Smooth muscle cell of the brain vasculature (primary cell): ENCODE data around the gene VPS9D1.

Experiments used
- DNase-seq: peaks from one replicate; pipeline ENCODE4 v3.0.0-alpha.2; 2012; ENCODE audit warnings: low read depth, low spot score

The VPS9D1 gene, protein sequence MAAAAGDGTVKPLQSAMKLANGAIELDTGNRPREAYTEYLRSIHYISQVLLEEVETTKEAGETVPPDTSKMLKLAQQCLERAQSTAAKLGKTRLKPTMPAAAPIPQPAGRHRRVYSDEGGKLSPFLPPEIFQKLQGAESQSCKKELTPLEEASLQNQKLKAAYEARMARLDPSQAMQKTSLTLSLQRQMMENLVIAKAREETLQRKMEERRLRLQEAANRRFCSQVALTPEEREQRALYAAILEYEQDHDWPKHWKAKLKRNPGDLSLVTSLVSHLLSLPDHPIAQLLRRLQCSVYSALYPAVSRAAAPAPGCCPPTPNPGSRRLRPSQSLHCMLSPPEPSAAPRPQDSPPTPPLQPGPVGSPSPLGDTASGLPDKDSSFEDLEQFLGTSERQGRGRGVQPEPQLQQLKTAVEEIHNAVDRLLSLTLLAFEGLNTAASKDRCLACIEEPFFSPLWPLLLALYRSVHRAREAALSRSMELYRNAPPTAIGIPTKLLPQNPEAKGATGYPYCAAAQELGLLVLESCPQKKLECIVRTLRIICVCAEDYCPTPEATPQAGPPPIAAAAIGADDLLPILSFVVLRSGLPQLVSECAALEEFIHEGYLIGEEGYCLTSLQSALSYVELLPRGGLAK

DNA sequence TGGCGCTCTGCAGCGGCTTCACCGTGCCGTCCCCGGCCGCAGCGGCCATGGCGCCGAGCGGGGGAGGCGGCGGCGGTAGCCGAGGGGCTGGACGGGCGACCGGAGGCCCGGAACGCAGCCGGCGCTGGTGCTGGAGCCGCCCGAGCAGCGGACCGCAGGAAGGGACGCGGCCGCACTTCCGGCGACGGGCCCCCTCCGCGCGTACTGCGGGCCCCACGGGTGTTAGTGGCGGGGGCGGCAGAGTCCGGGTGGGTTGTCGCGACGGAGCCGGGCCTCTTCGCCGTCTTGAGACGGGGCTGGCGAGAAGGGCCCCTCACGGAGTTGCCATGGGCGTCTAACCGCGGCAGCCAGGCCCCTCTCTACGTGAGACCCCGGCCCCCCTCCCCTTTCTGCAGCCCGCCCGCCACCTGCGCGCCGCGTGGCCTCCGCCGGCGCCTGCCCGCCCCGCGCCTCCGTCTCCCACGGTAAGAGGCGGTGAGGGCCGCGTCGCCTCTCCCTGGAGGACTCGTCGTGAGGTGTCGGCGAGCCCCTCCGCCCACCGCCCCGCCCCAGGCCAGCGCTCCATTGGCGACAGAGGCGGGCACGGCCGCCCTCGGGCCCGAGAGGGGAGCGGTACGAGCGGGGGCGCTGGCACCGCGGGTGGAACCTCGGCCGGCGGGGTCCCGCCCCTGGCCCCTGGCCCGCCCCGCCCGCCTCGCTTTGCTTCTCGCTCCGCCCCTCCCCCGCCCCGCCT is at the start of gene VPS9D1, which contains the start of gene ZNF276:
TSS of gene VPS9D1 (minus strand) at position 86 of the 733 bp plus-strand sequence. CDS start at position 49, 37 bp downstream.
TSS of gene ZNF276 (plus strand) at position 725 of the 733 bp plus-strand sequence. CDS start 104 bp downstream, outside the sequence.
- DNase-seq: no peak

DNA sequence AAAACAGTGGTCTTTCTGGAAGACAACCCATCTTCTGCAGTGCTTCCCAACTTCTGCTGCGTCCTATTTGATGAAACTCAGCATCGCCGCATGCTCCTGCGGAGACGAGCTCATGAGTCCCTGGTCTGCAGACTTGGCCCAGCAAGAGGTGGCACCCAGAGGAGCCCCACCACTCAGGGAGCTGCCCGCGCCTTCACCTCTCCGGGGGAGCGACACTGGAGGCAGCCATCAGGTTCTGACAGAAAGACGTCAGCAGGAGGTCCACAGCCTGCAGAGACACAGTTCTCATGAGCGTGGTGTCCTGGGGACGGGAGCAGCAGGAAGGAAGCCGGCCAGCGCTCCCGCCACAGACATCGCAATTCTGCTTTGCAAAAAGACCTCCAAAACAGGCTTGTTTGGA is 49.7 kb upstream of the VPS9D1 start:
- no peak for DNase-seq

DNA sequence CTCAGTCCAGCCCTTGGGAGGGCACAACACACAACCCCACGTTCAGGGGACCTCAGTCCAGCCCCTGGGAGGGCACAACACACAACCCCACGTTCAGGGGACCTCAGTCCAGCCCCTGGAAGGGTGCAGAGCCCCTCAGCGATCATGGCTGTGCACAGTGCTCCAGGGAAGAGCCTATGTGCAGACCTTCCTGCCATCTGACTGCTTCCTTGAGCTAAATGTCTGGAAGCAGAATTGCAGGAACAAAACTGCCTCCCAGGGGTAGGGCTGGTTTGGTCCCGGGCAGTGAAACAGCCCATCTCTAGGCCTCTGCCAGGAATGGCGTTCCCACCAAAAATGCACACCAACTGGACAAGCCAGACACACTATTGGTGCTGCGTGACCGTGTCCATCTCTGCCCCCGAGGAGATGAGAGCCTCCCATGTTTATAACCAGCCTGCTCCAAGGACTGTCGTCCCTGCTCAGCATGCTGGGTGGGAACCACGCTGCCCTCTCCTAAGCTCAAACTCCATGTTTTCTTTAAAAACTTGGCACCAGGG is 44.7 kb upstream of the VPS9D1 start:
- DNase-seq: no peak

DNA sequence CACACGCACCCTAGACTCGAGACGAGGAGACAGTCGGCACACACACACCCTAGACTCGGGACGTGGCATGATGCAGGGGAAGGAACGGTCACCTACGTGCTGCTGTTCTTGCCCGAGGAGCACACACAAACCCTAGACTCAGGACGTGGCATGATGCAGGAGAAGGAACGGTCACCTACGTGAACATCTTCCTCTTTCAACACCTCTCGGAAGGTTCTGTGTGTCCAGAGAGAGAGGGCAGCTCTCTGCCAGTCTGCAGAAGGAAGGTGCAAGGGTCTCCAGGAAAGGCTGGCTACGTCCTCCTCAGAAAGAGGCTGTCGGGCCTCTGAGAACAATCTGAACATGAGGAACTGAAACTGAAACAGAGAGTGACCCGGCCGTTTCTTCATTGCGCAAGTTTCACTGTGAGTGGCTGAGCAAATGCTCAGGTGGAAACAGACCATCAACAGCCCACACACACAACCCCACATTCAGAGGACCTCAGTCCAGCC is 44.1 kb upstream of the VPS9D1 start:
- DNase-seq: no peak

DNA sequence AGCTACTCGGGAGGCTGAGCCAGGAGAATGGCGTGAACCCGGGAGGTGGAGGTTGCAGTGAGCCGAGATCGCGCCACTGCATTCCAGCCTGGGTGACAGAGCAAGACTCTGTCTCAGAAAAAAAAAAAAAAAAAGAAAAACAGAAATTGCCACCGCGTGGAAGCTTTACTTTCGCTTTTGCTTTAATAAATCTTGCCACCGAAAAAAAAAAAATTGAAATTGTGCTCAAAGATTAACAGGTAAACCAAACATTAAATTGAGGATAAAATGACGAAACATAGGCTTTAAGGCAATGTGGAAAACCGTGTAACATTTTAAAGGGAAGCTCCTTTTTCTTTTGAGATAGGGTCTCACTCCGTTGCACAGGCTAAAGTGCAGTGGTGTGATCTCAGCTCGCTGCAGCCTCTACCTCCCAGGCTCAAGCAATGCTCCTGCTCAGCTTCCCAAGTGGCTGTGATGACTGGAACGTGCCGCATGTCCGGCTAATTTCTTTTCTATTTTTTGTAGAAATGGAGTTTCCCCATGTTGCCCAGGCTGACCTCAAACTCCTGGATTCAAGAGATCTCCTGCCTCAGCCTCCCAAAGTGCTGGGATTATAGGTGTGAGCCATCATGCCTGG is 40.7 kb upstream of the VPS9D1 start:
- no peak for DNase-seq

DNA sequence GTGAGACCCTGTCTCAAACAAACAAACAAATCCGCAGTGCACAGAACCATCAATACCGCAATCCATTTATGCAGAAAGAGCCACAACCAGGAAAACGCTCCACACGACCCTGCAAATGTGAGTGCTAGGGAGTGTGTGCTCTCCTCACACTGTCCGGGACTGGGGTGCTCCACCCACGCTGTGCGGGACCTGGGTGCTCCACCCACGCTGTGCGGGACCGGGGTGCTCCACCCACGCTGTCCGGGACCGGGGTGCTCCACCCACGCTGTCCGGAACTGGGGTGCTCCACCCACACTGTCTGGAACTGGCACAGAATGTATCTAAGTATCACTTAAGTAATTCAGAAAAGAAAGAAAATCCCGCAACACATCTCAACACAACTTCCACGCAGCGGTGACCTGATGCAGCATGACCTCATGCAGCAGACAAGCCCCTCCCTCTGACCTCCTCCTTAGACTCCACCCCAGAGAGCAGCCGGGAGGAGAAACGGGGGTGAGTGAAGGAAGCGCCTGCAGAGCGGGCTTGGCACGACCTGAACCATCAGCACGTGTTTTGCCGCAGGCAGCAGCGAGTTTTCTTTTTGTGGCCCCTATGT is 39.1 kb upstream of the VPS9D1 start:
- DNase-seq: no peak

DNA sequence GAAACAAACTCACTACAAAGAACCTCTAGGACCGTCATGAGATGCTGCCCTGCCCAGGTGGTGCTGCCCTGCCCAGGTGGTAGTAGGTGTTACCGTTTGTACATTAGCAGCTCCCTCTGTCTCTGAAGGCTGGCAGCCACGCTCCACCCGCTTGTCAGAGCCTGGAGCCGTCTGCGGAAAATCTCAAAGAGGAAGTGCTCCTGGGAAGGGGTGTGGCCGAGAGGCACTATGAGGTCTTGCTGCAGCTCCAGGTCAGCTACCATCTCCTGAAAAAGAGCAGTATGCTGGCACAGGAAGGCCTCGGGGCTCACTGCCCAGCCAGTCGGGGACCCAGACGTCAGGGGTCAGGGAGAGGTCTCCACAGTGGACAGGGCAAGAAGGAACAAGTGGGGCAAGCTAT is 28.9 kb upstream of the VPS9D1 start:
- no peak for DNase-seq

DNA sequence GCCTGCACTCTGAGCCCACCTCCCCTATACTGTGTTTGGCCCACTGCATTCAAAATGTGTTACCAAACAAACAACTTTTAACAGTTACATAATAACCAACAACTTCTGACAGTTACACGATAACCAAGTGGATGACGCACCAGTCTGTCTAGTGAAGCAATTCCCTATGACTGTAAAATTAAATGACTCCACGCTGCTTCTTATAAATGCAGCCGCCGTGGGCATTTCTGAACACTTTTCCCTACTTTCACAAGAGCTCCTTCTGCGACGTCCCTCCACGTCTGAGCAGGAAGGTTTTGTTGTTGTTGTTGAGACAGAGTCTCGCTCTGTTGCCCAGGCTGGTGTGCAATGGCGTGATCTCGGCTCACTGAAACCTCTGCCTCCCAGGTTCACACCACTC is 28.2 kb upstream of the VPS9D1 start:
- DNase-seq: no peak

DNA sequence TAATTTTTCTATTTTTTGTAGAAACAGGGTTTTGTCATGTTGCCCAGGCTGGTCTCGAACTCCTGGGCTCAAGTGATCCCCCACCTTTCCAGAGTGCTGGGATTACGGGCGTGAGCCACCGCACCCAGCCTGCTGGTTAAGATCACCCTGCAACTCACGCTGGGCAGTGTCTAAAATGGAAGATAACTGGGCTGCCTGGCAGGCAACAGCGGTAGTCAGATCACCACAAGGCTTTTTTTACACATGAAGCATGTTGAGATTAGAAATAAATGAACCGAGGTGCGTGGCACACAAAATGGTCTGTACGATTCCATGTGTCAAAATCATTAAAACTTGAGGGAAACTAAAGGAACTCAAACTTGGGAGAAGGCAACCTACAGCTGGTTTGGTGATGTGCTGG is 27.4 kb upstream of the VPS9D1 start:
- DNase-seq: no peak

DNA sequence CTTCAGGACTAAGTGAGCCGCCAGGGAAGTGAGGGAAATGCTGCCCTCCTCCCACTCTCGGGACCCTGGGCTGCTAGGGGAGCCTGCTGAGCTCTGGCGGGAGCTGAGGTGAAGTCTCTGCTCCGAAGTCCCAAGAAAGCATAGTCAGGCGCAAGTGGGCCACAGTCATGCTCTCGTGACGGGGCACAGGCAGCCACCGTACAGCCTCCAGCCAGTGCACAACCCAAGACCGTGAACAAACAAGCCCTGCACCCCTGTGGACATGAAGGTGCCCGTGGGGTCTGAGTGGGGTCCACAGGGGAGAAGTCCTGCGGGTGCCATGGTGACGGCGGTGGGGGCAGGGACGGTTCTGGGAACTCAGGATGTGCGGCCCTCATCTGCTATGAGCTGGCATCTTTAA is 25.3 kb upstream of the VPS9D1 start:
- DNase-seq: no peak

DNA sequence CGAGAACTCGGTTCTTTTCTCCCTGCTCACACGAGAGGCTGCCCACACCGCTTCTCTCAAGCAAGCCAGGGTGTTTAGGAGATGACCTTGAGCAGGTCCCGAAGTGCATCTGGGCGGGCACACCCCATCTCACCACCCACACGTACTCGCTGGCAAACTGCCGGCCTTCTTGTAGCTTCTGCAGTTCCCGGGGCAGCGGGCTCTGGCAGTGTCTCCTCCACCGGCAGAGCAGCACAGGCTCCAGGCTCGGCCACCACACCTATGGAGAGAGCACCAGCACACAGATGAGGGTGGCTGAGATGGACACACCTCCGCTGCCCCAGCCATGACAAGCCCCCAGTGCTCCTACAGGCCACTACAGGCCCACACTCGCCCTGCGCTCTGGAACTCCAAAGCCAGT is 24.1 kb upstream of the VPS9D1 start:
- no peak for DNase-seq

DNA sequence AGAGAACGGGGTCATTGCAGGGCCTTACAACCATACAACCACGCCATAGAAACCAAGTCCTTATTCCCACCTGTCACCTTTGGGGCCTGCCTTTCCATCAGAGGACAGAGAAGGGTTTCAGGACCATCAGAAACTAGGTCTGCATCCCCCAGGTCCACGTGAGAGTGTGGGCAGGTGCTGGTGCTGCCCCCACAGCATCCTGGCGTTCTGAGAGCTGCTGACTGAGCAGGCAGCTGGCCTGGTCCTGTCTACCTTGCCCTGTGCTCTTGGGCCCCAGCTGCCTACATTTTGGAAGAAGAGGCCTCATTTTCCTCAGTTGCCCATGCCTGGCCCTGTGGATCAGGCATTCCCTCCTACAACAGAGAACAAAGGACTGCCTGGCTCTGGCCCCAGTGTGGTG is 22.2 kb upstream of the VPS9D1 start:
- DNase-seq: no peak

DNA sequence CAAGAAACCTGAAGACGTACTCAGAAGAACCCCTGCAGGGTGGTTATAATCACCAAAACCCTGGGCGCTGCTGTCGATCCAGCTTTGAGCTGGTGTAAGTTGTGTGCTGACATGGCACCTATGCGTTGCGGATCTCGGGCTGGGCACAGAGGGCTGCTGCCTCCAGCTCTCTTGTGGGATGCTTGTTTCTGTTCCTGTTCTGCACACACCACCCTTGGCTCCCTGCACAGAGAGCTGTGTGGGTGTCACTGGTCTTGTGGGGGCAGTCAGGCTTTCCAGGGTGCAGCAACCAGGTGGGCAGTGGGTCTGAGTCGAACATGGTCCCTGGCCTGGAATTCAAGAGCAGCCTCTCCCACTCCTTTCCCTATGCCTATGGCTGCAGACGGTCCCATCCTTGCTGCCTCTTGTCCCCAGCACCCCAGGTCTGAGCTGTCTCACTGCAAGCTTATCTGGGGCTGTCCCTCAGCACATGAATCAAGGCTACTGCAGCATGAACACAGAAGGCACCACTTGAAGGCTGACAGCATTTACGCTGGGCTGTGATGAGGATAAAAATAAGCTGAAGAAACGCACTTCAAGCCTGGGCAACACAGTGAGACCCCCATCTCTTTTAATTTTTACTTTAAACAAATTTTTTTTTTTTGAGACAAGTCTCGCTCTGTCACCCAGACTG is 20.8 kb upstream of the VPS9D1 start:
- no peak for DNase-seq

DNA sequence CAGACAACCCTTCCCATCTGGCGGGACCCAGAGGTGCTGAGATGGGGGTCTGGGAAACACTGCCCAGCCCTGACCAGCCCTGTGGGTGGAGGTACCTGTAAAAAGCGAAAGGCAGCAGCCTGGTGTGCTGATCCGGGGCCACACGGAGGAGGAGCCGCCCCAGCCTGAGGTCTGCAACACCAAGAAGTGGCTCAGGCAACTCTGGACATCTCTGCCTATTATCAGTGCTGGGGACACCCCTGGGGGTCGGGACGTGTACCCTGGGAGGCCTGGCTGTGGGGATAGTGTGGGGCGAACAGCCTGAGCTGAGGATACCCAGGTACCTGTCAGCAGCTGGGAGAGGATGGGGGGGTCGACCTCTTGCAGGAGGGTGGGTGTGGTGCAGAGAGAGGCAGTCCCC is 18.7 kb upstream of the VPS9D1 start:
- DNase-seq: no peak

DNA sequence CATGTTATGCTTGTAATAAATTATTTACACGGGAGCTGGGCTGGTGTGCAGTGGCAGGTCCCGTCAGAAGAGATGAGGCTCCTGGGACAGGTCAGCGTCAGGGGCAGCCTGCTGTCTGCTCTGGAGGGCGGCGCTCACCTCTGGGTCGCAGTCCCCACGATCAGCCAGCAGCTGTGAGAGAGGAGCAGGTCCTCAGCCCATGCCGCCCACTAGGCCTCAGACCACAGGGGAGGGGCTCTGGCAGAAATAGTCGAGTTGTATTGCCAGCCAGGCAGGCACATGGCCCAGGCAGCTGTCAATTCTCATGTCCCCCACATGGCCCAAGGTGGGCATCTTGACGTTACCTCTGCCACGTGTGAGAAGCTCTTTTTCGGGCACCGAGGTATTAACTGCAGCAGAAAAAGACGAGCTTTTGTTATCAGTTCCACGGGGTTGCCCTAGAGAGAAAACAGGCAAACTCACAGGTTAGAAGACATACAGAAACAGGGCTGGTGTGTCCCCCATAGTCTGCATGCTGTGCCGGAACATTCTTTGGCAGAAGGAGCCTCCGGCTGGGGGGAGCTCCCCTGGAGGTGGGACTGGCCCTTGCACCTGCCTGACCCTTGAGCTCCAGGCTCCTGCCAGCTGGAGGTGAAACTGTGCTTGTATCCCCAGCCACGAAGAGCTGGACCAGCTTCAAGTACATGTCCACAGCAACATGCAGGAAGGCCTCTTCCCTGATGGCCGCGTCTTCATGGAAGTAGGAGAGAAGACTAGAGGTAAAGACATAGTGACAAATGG is 18.0 kb upstream of the VPS9D1 start:
- DNase-seq: no peak

DNA sequence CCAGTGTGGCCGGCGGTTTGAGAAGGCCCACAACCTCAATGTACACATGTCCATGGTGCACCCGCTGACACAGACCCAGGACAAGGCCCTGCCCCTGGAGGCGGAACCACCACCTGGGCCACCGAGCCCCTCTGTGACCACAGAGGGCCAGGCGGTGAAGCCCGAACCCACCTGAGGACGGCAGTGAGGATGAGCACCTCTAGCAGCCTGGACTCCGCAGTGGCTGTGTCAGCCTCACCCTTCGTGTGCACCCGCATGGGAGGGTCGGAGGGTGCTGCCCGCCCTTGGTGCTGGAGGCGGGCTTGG is 17.3 kb upstream of the VPS9D1 start:
- DNase-seq: no peak

DNA sequence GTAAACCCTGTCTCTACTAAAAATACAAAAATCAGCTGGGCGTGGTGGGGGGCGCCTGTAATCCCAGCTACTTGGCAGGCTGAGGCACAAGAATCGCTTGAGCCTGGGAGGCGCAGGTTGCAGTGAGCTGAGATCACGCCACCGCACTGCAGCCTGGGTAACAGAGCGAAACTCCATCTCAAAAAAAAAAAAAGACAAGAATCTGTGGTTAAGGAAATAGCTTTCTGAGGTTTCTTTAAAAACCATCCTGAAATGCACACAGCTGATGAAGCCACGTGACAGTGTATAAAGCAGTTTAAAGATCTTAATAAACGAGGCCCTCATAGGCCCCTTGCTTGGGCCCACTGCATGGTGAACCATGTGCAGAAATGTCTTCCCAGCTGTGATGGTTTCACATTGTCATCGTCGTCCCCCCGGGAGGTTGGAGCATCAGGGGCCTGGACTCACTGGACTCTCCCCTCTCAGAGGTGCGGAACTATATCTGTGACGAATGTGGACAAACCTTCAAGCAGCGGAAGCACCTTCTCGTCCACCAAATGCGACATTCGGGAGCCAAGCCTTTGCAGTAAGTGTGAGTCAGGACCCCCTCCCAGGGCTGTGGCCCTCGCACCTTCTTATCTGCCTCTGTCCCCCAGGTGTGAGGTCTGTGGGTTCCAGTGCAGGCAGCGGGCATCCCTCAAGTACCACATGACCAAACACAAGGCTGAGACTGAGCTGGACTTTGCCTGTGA is 16.8 kb upstream of the VPS9D1 start:
- no peak for DNase-seq

DNA sequence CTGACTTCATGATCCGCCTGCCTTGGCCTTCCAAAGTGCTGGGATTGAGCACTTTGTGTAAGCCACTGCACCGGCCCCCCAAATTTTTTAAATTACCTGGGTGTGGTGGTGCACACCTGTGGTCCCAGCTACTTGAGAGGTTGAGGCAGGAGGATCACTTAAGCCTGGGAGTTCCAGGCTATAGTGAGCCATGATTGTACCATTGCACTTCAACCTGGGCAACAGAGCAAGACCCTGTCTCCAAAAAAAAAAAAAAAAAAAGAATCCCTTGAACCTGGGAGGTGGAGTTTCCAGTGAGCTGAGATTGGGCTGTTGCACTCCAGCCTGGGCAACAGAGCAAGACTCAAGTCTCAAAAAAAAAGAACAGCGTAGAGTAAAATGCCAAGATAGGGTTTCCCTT is 15.9 kb upstream of the VPS9D1 start:
- DNase-seq: no peak

DNA sequence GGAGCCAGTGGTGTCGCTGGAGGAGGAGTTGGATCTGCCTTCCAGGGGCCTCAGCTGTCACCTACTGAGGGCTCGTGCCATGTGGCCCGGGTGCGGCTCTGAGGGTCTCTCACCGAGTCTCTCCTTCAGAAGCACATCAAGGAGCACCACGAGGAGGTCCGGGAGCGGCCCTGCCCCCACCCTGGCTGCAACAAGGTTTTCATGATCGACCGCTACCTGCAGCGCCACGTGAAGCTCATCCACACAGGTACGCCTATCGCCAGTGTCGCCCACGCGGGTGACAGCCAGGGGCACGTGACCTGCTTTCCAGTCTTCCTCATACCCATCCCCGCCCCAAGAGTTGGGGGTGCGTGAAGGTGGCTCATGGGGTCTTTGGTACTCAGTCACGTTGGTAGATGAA is 13.1 kb upstream of the VPS9D1 start:
- no peak for DNase-seq
